GM15510 (cell line): ENCODE data around the gene JAM3.

Source experiments
- POLR2A ChIP-seq: IDR thresholded peaks from 3 replicates; pipeline ENCODE4 v1.6.1; 2011; ENCODE audit warnings: borderline replicate concordance; ENCODE audit not compliant: insufficient read length; ENCODE audit errors: extremely low read depth

JAM3 gene

GRCh38 chr11:134068829-134069425, at the start of gene JAM3:
JAM3 (plus strand) TSS chr11:134069072; CDS start chr11:134069084, 12 bp downstream.
- no peak for TF ChIP-seq POLR2A

GRCh38 chr11:134019500-134019899, 49.4 kb upstream of the JAM3 start:
- TF ChIP-seq POLR2A = no peak

GRCh38 chr11:134020598-134020997, 48.3 kb upstream of the JAM3 start:
- no peak for TF ChIP-seq POLR2A

GRCh38 chr11:134021326-134021725, 47.5 kb upstream of the JAM3 start:
- TF ChIP-seq POLR2A = no peak

GRCh38 chr11:134022748-134023147, 46.1 kb upstream of the JAM3 start:
- no peak for TF ChIP-seq POLR2A

GRCh38 chr11:134024420-134025081, 44.3 kb upstream of the JAM3 start:
- no peak for TF ChIP-seq POLR2A

- no peak for TF ChIP-seq POLR2A
Measured at GRCh38 chr11:134025082-134025429, 43.8 kb upstream of the JAM3 start.

- TF ChIP-seq POLR2A = no peak
Measured at GRCh38 chr11:134026655-134027343, 42.1 kb upstream of the JAM3 start.

GRCh38 chr11:134027671-134028070, 41.2 kb upstream of the JAM3 start:
- TF ChIP-seq POLR2A = no peak

GRCh38 chr11:134028368-134028920, 40.4 kb upstream of the JAM3 start:
- no peak for TF ChIP-seq POLR2A

GRCh38 chr11:134030853-134031252, 38.0 kb upstream of the JAM3 start:
- no peak for TF ChIP-seq POLR2A

- no peak for TF ChIP-seq POLR2A
Measured at GRCh38 chr11:134032043-134032442, 36.8 kb upstream of the JAM3 start.

GRCh38 chr11:134032501-134033091, 36.3 kb upstream of the JAM3 start:
- TF ChIP-seq POLR2A = no peak

- TF ChIP-seq POLR2A = no peak
Measured at GRCh38 chr11:134033276-134033675, 35.6 kb upstream of the JAM3 start.
